ENCODE results near the gene EVPL.
"Not testable (repeated sequence)": the region's sequence is repeated elsewhere in the genome, so short reads cannot be mapped to it uniquely, and the experiment has no call there.

The EVPL gene

GRCh38 chr17:75996665-75997590 lies 30.2 kb downstream of the EVPL start:
- peak; percentile 50 for DNase-seq

- no peak for DNase-seq
Measured at GRCh38 chr17:75995385-75995925, 31.7 kb downstream of the EVPL start.

GRCh38 chr17:75994802-75995370 lies 32.2 kb downstream of the EVPL start:
- no peak for DNase-seq

- DNase-seq, result no peak
Measured at GRCh38 chr17:75991396-75991795, 35.7 kb downstream of the EVPL start.

GRCh38 chr17:75987041-75987440 lies 40.1 kb downstream of the EVPL start:
- no peak for DNase-seq

- DNase-seq, result no peak
Measured at GRCh38 chr17:75985986-75986385, 41.1 kb downstream of the EVPL start.

- no peak for DNase-seq
Measured at GRCh38 chr17:75983501-75984181, 43.5 kb downstream of the EVPL start.

- no peak for DNase-seq
Measured at GRCh38 chr17:75981019-75981615, 46.0 kb downstream of the EVPL start.

- DNase-seq, result no peak
Measured at GRCh38 chr17:75980188-75981018, 46.7 kb downstream of the EVPL start.

- DNase-seq, result no peak
Measured at GRCh38 chr17:75979705-75980187, 47.4 kb downstream of the EVPL start.

GRCh38 chr17:75978938-75979704 lies 48.0 kb downstream of the EVPL start, which contains the start of the genes ACOX1 and TEN1:
TSS of gene ACOX1 (minus strand) at chr17:75979166. CDS start at chr17:75979073, 93 bp downstream.
TSS of gene TEN1 (plus strand) at chr17:75979240. CDS start at chr17:75986193, 6,953 bp downstream.
- DNase-seq, result peak; percentile 98

- DNase-seq, result no peak
Measured at GRCh38 chr17:75976175-75976848, 50.8 kb downstream of the EVPL start.

GRCh38 chr17:75975757-75976174 lies 51.3 kb downstream of the EVPL start:
- no peak for DNase-seq

GRCh38 chr17:75975187-75975586 lies 51.9 kb downstream of the EVPL start:
- not testable (repeated sequence) for DNase-seq

GRCh38 chr17:75970626-75971025 lies 56.5 kb downstream of the EVPL start:
- DNase-seq, result no peak

- no peak for DNase-seq
Measured at GRCh38 chr17:75970011-75970523, 57.0 kb downstream of the EVPL start.

GRCh38 chr17:75969044-75969443 lies 58.1 kb downstream of the EVPL start:
- DNase-seq, result not testable (repeated sequence)

- DNase-seq, result no peak
Measured at GRCh38 chr17:75965468-75965867, 61.6 kb downstream of the EVPL start.

GRCh38 chr17:75959839-75960511 lies 67.1 kb downstream of the EVPL start:
- DNase-seq, result no peak

All from activated CD4-positive, alpha-beta T cell treated with anti-CD3 and anti-CD28 coated beads, Interleukin-10, Interleukin-2, amounts not matched to agents 100 ng/mL and 50 ng/mL, durations not matched to agents 16 hours and 8 hours (primary cell).